Activated CD4-positive, CD25-positive, alpha-beta regulatory T cell treated with anti-CD3 and anti-CD28 coated beads, Interleukin-2, amount 50 U/mL, for 72 hours (primary cell): Measurements from ENCODE around the gene TSPAN18.

ENCODE experiments used
- DNase-seq: peaks from one replicate; pipeline ENCODE4 v3.0.0; 2021

Gene TSPAN18

GRCh38 chr11:44741976-44742375 is 15.2 kb downstream of the TSPAN18 start:
- no peak for DNase-seq

- DNase-seq = no peak
Measured at GRCh38 chr11:44742508-44743246, 15.9 kb downstream of the TSPAN18 start.

GRCh38 chr11:44743326-44743725 is 16.6 kb downstream of the TSPAN18 start:
- DNase-seq = no peak

GRCh38 chr11:44743959-44744557 is 17.3 kb downstream of the TSPAN18 start:
- DNase-seq = no peak

GRCh38 chr11:44746894-44747293 is 20.1 kb downstream of the TSPAN18 start:
- DNase-seq = no peak

GRCh38 chr11:44747316-44747715 is 20.6 kb downstream of the TSPAN18 start:
- no peak for DNase-seq

GRCh38 chr11:44747836-44748235 is 21.1 kb downstream of the TSPAN18 start:
- DNase-seq = no peak

- no peak for DNase-seq
Measured at GRCh38 chr11:44748606-44749005, 21.8 kb downstream of the TSPAN18 start.

GRCh38 chr11:44749189-44749588 is 22.4 kb downstream of the TSPAN18 start:
- no peak for DNase-seq

GRCh38 chr11:44750551-44751465 is 24.0 kb downstream of the TSPAN18 start:
- DNase-seq = no peak

- DNase-seq = no peak
Measured at GRCh38 chr11:44752300-44752699, 25.5 kb downstream of the TSPAN18 start.

- DNase-seq = no peak
Measured at GRCh38 chr11:44752713-44753112, 26.0 kb downstream of the TSPAN18 start.

- DNase-seq = no peak
Measured at GRCh38 chr11:44753961-44754645, 27.3 kb downstream of the TSPAN18 start.

- DNase-seq = no peak
Measured at GRCh38 chr11:44754876-44755555, 28.3 kb downstream of the TSPAN18 start.

GRCh38 chr11:44755556-44756523 is 29.1 kb downstream of the TSPAN18 start:
- no peak for DNase-seq

- no peak for DNase-seq
Measured at GRCh38 chr11:44758983-44759382, 32.2 kb downstream of the TSPAN18 start.

- DNase-seq = no peak
Measured at GRCh38 chr11:44759743-44760476, 33.1 kb downstream of the TSPAN18 start.

- no peak for DNase-seq
Measured at GRCh38 chr11:44760477-44760872, 33.7 kb downstream of the TSPAN18 start.

- DNase-seq = no peak
Measured at GRCh38 chr11:44760917-44761550, 34.3 kb downstream of the TSPAN18 start.

- DNase-seq = no peak
Measured at GRCh38 chr11:44761551-44761961, 34.8 kb downstream of the TSPAN18 start.
